Brain microvascular endothelial cell (primary cell): ENCODE measurements around the gene INSYN2B.
A peak's percentile ranks its signal among the peaks of the same experiment; 100 is the strongest.

Experiments used
- DNase-seq: peaks from one replicate; pipeline ENCODE4 v3.0.0-alpha.2; 2020
- H3K27ac ChIP-seq: fragments of 250-450 bp; sonication (Bioruptor Pico); 2 replicates; pipeline ENCODE4 v1.5.1; 2020; ENCODE audit warnings: mild to moderate bottlenecking, moderate library complexity
- H3K27me3 ChIP-seq: fragments of 250-450 bp; sonication (Bioruptor Pico); replicated peaks from 2 replicates; pipeline ENCODE4 v1.5.1; 2020; ENCODE audit warnings: mild to moderate bottlenecking
- H3K36me3 ChIP-seq: fragments of 250-450 bp; sonication (Bioruptor Pico); replicated peaks from 2 replicates; pipeline ENCODE4 v1.5.1; 2020; ENCODE audit warnings: mild to moderate bottlenecking
- H3K4me3 ChIP-seq: 2 replicates; pipeline ENCODE4 v1.5.1; 2011; ENCODE audit warnings: low read depth, mild to moderate bottlenecking, control low read depth, low read length, moderate library complexity
- in situ Hi-C: cut with HindIII; loops from 2 replicates; pipeline ENCODE4 v1.10.0; 2017; ENCODE audit warnings: low sequenced_read_pairs, low pct_ligation_motif_present
- TF ChIP-seq, protein P1 (sequence below): IDR thresholded peaks from 2 replicates; pipeline ENCODE4 v1.5.1; 2011; ENCODE audit warnings: low read depth, mild to moderate bottlenecking, moderate library complexity, low read length, control low read depth, inconsistent platforms; ENCODE audit errors: missing control alignments

The INSYN2B gene

DNA sequence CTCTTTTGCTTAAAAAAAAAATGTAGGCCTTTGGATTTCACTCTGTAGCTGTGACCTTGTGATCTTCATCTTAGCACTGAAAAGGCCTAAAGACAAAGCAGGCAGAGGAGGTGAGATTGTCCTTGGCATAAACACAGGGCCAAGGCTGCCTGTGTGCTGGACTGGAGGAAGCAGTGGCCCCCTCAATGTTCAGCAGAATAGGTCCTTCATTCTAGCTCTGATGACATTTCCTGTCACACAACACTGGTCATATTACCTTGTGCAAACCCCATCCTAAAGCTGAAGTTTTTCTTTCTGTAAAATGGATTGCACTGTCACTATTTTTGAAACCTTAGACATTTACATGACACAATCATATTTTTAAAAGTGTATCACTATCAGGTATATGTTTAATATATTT, 147.4 kb downstream of the INSYN2B start:
- Histone ChIP-seq H3K27ac (no peak overlapping the region), H3K36me3 (no peaks in the 10 kb centered on the region), H3K27me3 (no peaks in the 10 kb centered on the region), H3K4me3 (no peak overlapping the region)
- DNase-seq, result no peak
- in situ Hi-C loops, result no loop called here
- TF ChIP-seq, protein P1, sequence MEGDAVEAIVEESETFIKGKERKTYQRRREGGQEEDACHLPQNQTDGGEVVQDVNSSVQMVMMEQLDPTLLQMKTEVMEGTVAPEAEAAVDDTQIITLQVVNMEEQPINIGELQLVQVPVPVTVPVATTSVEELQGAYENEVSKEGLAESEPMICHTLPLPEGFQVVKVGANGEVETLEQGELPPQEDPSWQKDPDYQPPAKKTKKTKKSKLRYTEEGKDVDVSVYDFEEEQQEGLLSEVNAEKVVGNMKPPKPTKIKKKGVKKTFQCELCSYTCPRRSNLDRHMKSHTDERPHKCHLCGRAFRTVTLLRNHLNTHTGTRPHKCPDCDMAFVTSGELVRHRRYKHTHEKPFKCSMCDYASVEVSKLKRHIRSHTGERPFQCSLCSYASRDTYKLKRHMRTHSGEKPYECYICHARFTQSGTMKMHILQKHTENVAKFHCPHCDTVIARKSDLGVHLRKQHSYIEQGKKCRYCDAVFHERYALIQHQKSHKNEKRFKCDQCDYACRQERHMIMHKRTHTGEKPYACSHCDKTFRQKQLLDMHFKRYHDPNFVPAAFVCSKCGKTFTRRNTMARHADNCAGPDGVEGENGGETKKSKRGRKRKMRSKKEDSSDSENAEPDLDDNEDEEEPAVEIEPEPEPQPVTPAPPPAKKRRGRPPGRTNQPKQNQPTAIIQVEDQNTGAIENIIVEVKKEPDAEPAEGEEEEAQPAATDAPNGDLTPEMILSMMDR, result no peak

DNA sequence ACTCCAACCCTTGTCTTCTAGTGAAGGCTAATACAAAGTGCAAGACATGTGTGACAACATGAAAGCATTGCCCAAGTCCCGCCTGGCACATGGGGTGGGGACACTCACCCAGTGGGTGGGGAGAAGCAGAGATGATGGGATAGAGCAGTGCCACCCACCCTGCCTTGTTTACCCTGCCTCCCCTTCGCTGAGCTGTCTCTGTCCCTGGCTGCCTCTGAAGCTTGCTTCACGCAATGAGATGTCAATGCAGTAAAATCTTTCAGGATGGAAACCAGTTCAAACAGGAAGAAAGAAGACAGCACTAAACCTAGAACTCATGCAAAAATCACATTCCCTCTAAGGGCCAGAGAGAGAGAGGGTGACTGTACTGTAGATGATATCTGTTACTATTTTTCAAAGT, 148.0 kb downstream of the INSYN2B start:
- H3K27ac ChIP-seq, result no peak overlapping the region
- H3K36me3 ChIP-seq, result no peaks in the 10 kb centered on the region
- DNase-seq, result no peak
- in situ Hi-C loops, result no loop called here
- H3K27me3 ChIP-seq, result no peaks in the 10 kb centered on the region
- TF ChIP-seq, protein P1, result no peak
- H3K4me3 ChIP-seq, result no peak overlapping the region

DNA sequence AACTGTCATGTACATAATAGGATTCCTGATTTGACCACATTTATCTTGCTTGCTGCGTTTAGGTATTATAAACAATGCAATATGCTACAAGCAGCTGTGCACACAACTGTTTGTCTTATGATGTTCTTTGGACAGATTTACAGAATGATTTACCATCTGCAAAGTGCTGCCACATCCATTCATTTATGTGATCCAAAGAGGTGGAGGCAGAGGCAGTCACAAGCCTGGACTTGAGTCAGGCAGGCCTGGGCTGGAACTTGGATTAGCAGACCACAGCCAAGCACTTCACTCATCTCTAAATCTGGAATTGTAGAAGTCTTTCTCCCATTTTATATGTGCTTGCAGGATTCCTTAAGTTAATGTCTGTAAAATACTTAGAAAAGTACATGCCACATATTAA, 149.0 kb downstream of the INSYN2B start:
- no peak for DNase-seq
- H3K27me3 ChIP-seq, result no peaks in the 10 kb centered on the region
- H3K27ac ChIP-seq, result no peak overlapping the region
- TF ChIP-seq, protein P1, result no peak
- in situ Hi-C loops, result no loop called here
- no peak overlapping the region for H3K4me3 ChIP-seq
- no peaks in the 10 kb centered on the region for H3K36me3 ChIP-seq

DNA sequence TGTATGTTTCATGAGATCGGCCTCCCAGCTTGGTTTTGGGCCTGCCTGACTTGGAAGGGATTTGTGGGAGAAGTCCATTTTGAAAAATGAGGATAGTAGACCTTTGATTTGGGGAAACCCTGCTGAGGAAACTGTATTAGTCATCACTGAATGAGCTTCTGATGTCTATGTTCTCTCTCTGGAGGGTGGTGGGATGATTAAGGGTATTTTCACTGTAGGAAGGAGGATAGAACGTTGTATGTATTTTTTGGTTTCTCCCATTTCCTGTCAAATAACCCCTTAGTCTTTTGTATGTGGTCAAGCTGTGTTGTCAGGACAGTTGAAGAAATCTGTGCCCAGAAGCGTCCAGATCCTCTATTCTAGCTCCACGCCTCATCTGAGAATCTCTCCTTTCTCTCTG, 151.9 kb downstream of the INSYN2B start:
- H3K4me3 ChIP-seq, result no peak overlapping the region
- H3K27ac ChIP-seq, result no peak overlapping the region
- in situ Hi-C loops, result no loop called here
- no peak for DNase-seq
- no peaks in the 10 kb centered on the region for H3K36me3 ChIP-seq
- H3K27me3 ChIP-seq, result no peaks in the 10 kb centered on the region
- TF ChIP-seq, protein P1, result no peak

DNA sequence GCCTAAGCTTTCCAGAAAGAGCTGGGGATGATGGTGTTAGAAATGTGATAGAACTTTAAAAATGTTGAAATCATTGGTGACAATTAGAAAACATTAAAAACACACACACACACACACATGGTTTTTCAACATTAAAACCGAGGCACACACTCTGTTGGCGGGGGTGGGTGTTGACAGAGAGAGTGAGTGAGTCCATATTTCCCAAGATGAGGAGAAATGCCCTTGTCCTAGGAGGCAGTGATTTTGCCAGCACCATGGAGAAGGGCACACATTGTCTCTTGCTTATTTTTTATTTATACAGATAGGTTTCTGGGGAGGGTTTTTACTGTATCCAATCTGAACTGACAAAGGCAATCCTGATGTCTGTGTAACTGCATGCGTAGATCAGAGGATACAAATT, 152.5 kb downstream of the INSYN2B start:
- Histone ChIP-seq H3K27me3 (no peaks in the 10 kb centered on the region), H3K27ac (no peak overlapping the region), H3K4me3 (no peak overlapping the region), H3K36me3 (no peaks in the 10 kb centered on the region)
- TF ChIP-seq, protein P1, result no peak
- in situ Hi-C loops, result no loop called here
- no peak for DNase-seq

DNA sequence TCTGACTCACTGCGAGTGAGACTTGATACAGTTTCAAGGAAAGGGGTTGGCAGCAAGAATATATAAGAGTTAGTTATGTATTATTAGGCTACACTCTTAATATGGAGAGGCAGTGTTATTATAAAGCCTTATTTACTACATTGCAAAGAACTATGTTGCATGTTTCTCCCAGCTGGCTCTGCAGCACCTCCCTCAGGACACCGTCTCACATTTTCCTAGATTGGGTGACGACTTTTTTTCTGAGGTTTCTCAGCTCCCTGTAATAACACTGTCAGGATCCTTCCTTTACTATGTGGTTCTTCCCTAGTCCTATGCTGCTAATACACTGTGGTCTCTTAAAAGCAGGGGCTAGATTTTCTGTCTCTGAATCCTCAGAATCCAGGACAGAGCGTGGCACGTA, 153.7 kb downstream of the INSYN2B start:
- peak; percentile 7 for DNase-seq
- TF ChIP-seq, protein P1, result peak; percentile 47
- H3K4me3 ChIP-seq, result no peak overlapping the region
- H3K36me3 ChIP-seq, result no peaks in the 10 kb centered on the region
- in situ Hi-C loops, result no loop called here
- H3K27me3 ChIP-seq, result no peaks in the 10 kb centered on the region
- no peak overlapping the region for H3K27ac ChIP-seq
